GM18505 (cell line): ENCODE measurements around the gene FAM210B.
"Not testable (repeated sequence)": the region's sequence is repeated elsewhere in the genome, so short reads cannot be mapped to it uniquely, and the experiment has no call there.

Experiments
- ATAC-seq: cut with Tn5 transposase; IDR thresholded peaks from one replicate; pipeline ENCODE4 v1.9.1; 2021; ENCODE audit not compliant: unreplicated experiment
- POLR2A ChIP-seq: IDR thresholded peaks from 4 replicates; pipeline ENCODE4 v1.6.1; 2011; ENCODE audit warnings: borderline replicate concordance; ENCODE audit not compliant: insufficient read depth, insufficient read length; ENCODE audit errors: extremely low read depth

The FAM210B gene

DNA sequence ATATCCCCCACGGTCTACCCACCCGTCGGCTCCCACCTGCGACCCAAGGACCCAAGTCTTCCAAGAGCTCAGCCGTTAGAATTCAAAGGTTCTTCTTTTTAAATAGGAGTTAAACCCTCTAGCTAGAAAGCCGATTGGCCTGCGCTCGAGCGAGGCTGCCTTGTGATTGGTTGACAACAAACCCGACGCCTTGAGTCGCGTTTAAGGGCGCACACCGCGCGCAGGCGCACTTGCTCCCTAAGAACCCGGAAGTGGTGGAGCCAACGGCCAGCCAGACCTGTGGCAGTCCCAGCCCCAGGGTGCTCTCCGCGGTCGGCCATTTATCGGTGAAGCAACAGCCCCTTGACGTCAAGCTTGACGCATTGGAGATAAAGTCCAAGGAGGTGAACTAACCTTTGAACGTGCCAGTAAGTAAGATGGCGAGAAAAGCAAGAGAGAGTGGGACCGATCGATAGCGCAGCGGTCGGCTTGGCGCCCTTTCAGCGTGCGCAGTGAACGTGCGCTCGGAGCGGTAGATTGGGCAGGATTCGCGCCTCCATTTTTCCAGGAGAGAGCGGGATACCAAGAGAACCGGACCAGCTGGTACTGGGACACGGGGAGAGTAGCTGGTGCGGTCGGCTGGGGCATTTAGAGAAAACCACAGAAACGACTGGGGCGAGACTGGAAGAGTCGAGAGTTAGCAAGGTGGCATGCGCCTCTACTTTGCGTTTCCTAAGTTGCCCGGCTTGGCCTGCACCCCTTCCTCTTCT lies 33.5 kb downstream of the FAM210B start, which contains the start of the genes AURKA and CSTF1:
Gene AURKA, minus strand, starts transcription at position 84 of the 749 bp plus-strand sequence. CDS start 4,018 bp downstream, outside the sequence.
Gene CSTF1, plus strand, starts transcription at position 514 of the 749 bp plus-strand sequence. CDS start 2,908 bp downstream, outside the sequence.
- ATAC-seq: peak; percentile 95
- TF ChIP-seq POLR2A: peak; percentile 44

DNA sequence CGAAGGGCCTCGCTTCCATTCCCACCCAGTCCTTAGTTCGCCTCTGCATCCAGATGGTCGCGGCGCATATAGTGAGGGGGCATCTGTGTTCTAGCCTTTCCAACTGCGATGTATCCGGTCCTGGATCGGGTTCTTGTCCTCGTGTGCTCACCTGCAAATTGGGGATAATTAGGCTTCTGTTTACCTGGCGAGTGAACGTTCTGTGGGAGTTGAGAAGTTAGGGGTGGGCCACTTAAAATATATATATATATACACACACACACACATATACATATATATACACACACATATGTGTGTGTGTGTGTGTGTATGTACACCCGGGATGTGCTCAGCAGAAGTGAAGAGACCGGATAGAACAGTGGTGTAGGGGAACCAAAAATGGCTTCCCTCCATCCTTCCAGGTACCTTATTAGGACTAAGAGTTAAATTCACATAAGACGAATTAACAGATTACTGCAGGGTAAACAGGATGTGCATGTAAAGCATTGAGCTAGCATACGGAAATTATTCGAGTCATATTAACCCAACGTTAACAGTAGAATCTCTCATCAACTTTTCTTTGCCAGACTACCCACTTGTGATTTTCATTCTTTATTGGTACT lies 34.2 kb downstream of the FAM210B start:
- no peak for ATAC-seq

DNA sequence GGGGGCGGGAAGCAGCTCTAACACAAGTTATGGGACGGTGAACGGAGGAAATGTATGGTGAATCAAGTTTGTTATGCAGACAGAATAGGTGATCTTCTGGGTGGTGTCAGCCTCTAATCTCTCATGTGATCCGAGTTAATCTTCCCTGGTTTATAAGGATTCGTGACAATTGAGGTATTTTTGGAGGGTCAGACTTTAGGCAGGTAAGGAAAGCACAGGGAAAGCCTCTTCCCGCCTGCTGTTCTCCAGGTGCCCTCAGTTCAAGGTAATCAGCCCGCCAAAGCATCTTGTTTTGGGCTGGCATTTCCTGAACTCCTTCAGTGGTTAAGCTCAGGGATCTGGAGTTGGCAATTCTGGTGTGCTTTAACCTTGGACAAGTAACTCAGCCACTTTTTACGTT lies 34.9 kb downstream of the FAM210B start:
- no peak for ATAC-seq
- TF ChIP-seq POLR2A: no peak

More for the DNA sequence above, 34.2 kb downstream of the FAM210B start:
- no peak for TF ChIP-seq POLR2A

DNA sequence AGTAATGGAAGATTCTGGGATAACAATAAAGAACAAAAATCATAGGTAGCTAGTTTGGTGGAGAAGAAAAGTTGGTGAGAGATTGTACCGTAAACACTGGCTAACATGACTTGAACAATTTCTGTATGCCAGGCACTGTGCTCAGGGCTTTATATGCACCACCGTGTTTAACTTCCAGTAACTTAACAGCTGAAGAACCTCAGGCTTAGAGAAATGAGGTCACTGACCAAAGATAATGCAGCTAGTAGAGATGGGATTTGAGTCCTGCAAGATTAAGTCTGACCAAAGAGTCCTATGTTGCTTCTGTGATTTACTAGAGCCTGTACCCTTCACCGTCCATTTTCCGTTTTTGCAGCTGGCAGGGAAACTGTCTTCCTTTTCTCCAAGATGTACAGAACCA lies 36.4 kb downstream of the FAM210B start:
- no peak for ATAC-seq
- no peak for TF ChIP-seq POLR2A

DNA sequence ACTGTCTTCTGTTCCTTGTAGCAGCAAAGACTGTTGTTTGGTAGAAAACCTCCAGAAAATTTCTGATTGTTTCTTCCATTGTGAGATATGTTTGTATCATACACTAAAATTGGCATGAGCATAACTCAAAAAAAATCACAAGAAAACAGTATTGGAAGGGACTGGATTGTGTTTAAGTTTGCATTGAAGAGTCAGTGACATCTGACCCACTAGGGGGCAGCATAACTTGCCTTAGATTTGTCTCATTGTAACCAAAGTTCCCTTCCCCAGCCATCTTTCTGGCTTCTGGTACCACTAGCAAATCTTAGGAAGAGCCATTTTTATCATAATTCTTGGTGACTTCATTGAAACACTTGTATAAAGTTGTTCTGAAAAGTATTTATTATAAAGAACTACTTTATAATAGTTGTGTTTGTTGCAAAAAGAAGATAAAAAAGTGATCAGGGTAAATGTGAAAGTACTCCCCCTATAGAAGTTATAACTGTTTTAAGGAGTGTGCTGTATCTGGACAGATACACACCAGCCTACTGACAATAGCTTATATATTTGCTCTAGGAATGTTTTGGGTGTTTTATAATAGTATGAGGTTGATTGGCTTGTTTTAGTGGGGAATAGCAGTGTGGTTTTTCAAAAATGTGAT lies 41.3 kb downstream of the FAM210B start:
- TF ChIP-seq POLR2A: no peak
- no peak for ATAC-seq

DNA sequence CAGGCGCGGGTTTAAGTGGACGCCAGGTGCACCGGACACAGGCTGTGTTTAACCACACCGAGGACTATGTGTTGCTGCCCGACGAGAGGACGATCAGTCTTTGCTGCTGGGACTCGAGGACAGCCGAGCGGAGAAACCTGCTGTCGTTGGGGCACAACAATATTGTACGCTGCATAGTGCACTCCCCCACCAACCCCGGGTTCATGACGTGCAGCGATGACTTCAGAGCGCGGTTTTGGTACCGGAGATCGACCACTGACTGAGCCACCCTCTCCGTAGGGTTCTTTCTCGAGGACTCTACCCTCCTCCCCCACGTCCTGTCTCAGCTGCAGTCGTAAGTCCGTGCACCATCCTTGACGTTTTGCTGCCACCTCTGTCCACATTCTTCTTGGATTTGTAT lies 44.7 kb downstream of the FAM210B start:
- ATAC-seq: no peak
- TF ChIP-seq POLR2A: no peak

DNA sequence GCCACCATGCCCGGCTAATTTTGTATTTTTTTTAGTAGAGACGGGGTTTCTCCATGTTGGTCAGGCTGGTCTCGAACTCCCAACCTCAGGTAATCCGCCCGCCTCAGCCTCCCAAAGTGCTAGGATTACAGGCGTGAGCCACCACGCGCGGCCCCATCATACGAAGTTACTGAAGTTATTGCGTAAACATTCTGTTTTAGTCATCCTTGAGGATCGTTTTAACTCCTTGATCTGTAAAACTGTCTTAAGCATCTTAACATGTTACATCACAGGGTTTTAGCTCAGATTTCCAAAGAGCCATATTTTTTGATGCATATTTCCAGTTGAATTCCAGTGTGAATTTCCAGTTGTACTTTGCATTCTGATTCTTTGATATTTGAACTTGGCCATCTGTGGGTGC lies 46.6 kb downstream of the FAM210B start:
- ATAC-seq: not testable (repeated sequence)

DNA sequence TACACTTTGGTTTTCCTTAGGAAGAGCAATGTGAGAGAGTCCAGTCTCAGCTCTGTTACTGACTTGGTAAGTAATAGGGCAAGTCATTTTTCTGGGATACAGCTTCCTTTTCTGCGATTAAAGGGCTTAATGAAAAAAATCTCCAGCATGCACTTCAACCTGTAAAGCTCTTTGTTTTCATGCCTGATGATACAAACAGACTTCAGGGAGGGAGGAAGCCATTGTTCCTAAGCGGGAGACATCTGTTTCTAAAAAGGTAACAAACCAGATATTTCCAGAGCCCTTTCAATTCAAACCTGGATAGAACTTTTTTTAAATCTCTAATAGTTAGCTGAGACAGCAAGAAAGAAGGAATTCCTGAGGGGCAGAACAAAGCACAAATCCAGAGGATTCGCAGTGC lies 48.1 kb downstream of the FAM210B start:
- no peak for ATAC-seq
- no peak for TF ChIP-seq POLR2A

DNA sequence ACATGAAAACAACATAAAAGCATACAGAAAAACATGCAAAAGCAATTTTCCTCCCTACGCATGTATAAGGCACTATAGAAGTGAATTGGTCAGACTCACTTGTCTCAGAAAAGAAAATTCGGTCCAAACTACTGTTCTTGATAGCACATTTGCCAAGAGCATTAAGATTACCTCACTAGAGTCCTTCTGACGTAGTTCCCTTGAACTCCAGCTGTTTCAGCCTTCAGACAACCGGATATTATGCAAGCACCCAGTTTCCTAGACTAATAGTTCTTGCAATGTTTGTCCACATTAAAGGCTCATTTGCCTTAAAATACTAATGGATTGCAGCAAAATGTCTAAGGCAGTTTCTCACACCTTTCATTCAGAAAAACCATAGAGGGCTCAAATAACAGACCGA lies 50.7 kb downstream of the FAM210B start:
- no peak for TF ChIP-seq POLR2A
- ATAC-seq: no peak

DNA sequence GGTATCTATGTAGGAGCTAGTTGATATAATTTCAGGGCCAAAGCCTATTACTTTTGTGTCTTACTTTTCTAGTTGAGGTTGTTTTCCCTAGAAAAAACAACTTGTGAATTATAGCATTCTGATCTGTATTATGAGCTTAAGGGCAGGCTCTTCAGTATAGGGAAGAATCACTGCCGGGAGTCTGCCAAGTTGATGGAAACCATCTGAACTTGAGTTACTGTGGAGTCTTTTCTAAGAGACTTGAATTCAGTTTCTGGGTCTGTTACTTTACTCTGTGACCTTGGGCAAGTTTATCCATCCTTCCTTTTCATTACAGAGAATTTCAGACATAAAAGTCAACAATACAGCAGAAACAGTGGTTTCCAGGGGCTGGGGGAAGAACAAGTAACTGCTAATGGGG lies 51.2 kb downstream of the FAM210B start:
- ATAC-seq: no peak
- TF ChIP-seq POLR2A: no peak

DNA sequence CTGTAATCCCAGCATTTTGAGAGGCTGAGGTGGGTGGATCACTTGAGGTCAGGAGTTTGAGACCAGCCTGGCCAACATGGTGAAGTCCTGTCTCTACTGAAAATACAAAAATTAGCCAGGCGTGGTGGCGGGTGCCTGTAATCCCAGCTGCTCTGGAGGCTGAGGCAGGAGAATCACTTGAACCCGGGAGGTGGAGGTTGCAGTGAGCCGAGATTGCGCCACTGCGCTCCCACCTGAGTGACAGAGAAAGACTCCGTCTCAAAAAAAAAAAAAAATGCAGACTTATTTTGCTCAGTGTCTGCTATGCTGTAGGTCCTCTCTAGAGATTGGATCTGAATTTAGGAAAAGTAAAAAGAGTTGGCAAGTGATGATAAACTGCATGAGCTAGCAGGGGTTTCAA lies 52.5 kb downstream of the FAM210B start:
- ATAC-seq: not testable (repeated sequence)

DNA sequence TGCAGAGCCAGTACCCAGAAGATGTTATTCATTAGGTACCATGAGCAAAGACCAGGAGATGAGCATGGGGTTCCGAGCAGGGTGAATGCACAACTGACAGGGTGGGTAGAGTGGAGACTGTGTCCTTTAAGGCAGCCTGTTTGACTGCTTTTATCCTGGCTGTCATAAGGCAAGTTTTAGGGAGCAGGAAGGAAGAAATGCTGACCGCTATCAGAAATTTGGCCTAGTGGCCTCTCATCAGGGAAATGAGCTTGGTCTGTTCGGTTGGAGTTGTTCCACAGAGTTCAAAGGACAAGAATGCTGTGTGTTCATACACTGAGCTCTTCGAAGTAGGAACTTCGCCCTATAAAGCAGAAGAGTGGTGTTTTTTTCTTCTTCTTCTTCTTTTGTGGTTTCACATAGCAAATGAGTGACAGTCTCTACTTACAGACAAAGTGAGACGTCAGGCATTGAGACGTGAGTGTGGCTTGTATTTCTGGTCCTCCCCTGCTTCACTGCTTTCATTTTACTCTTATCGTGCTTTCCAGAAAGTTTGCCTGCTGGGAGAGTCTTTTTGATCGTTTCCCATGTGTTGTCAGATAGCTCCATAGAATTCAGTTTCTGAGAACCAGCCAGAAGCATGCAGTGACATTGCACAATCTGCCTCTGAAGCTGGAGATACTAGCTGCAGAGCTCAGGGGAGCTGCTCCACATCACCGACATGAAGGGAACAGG lies 53.1 kb downstream of the FAM210B start, which contains the start of gene CASS4:
Gene CASS4, plus strand, starts transcription at position 502 of the 714 bp plus-strand sequence. Its CDS starts 199 bp downstream, at position 701.
- peak; percentile 78 for ATAC-seq

DNA sequence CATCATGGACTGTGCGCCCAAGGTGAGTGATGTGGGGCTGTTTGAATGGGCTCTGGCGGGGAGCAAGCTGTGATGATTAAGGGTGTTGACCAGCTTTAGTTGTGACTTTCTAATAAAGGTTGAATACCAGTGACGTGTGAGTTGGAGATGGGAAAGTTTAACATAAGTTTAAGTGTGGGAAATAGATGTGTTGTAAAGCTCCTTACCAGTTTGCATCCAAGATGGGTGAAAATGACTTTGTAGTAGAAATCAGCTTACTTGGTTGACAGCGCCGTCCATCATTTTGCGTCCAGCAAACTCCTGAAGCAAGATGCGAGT lies 53.7 kb downstream of the FAM210B start:
- no peak for TF ChIP-seq POLR2A

More for the DNA sequence above, 53.1 kb downstream of the FAM210B start, which contains the start of gene CASS4:
- no peak for TF ChIP-seq POLR2A

More for the DNA sequence above, 53.7 kb downstream of the FAM210B start:
- ATAC-seq: no peak
